Activated CD8-positive, alpha-beta memory T cell treated with anti-CD3 and anti-CD28 coated beads, Interleukin-2, amount 50 U/mL, for 24 hours (primary cell): ENCODE measurements around the gene ABTB2.

ENCODE experiments used
- DNase-seq: peaks from one replicate; pipeline ENCODE4 v3.0.0-alpha.2; 2020; ENCODE audit errors: extremely low read depth

ABTB2 gene

GRCh38 chr11:34360046-34360445 is 2.2 kb upstream of the ABTB2 start:
- DNase-seq, result no peak

DNA sequence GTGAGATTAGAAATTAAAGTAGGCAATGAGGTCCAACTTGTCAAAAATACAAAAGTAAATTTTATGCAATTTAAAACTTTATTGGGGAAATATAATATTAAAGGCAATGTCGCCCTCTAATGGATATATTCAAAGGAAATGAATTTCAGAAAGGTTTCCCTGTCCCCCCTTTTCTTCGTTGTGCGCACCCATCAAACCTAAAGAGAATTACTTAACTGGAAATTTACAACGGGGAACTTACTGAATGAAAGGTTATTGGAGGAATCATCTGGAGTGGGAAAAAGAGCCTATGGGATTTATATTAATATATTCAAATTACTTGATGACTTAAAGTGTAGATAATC is 1.7 kb upstream of the ABTB2 start:
- DNase-seq, result no peak

GRCh38 chr11:34358728-34359547 is 1.1 kb upstream of the ABTB2 start:
- DNase-seq, result peak; percentile 44

- peak; percentile 13 for DNase-seq
Observed at GRCh38 chr11:34358258-34358727, 483 bp upstream of the ABTB2 start.

- no peak for DNase-seq
Observed at GRCh38 chr11:34356913-34357700, 703 bp downstream of the ABTB2 start.

- DNase-seq, result no peak
Observed at GRCh38 chr11:34356576-34356912, 1.3 kb downstream of the ABTB2 start.

- DNase-seq, result no peak
Observed at GRCh38 chr11:34356130-34356529, 1.7 kb downstream of the ABTB2 start.

DNA sequence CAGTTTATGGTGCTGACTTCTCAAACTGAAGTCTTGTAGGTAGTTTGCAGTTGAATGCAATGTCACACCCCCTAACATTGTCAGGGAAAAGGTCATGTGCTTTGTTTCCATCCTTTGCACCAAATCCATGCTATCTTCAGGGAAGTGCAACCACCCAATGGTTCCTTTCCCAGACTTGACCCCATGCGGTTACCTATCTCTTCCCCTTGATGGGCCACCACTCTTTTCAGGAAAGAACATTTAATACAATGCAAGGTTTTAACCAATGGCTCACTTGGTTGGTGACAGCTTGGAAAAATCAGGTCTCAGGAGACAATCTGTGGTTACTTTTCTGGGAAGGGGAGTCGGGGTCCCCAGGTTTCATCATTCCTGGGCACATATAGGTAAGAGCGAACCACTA is 2.1 kb downstream of the ABTB2 start:
- no peak for DNase-seq

- DNase-seq, result no peak
Observed at GRCh38 chr11:34354782-34355181, 3.0 kb downstream of the ABTB2 start.

- no peak for DNase-seq
Observed at GRCh38 chr11:34353881-34354280, 3.9 kb downstream of the ABTB2 start.

- DNase-seq, result no peak
Observed at GRCh38 chr11:34351687-34352469, 5.9 kb downstream of the ABTB2 start.

GRCh38 chr11:34351051-34351450 is 6.8 kb downstream of the ABTB2 start:
- DNase-seq, result no peak

- DNase-seq, result no peak
Observed at GRCh38 chr11:34349882-34350281, 7.9 kb downstream of the ABTB2 start.

- DNase-seq, result no peak
Observed at GRCh38 chr11:34348919-34349318, 8.9 kb downstream of the ABTB2 start.

DNA sequence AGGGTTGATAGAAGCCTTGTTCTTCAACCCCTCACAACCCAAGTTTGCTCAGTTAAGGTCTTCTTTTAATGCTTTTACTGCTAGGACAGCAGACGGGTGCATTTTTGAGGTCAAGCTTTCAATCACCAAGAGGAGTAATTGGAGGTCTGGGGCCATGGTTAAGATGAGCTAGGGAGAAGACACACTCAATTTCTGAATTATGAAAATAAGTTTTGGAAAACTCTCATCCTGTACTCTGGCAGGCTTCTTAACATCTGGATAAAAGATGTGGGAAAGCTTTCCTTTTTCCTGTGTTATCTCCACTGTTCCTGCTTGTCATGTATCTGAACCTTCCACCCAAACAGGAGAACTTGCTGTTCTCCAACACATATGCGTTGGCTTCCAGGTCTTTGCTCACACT is 9.7 kb downstream of the ABTB2 start:
- DNase-seq, result no peak

DNA sequence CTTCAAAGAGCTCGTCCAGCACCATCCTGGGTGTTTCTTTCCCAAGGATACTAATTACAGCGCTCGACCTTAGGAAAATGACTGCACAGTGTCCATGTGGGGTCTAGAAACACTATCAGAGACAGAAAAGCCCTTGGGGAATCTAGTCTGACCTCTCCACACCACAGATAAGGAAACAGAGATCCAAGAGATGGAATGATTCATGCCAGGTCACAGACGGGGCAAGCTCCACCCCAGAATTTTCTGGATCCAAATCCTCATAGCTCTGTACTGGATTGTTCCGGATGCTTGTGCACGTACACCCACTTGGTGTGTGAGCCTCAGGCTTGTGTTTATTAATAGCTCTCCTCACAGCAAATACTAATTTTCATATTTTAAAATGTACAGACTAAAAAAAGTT is 11.3 kb downstream of the ABTB2 start:
- DNase-seq, result no peak

DNA sequence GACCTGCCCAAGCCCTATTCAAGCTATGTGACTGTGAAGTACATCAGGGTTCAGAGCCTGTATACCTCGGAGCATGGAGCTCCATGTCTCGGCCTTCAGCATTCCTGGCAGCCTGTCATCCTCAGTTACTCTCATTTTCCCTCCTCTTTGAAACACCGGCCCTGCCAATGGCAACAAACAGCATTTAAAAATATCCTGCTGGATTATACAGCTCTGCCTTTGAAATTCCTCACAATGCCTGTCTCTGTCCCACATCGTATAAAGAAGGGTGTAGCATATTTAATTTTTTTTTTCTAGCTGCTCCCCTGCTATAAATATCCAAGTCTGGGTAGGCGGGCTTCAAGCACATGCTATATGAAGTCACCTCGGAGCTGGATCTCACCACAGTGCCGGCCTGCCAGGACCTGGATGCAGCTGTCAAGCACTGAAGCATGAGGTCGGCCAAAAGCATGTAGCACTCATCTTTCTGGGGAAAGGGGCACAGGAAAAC is 11.8 kb downstream of the ABTB2 start:
- no peak for DNase-seq

DNA sequence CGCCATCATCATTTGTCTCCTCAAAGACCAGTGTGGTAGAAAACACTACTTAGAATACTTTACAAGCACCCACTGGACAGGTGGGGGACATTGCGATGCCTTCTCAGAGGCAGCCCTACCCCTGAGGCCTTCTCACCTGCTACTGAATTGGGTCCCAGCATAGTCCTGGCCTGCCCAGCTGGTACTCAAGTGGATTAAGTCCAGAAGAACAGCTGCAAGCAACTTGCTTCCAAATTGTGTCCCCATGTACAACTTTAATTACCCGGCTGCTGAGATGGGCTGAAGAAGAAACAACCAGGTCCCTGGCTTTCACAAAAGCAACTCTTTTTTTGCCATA is 12.3 kb downstream of the ABTB2 start:
- no peak for DNase-seq

DNA sequence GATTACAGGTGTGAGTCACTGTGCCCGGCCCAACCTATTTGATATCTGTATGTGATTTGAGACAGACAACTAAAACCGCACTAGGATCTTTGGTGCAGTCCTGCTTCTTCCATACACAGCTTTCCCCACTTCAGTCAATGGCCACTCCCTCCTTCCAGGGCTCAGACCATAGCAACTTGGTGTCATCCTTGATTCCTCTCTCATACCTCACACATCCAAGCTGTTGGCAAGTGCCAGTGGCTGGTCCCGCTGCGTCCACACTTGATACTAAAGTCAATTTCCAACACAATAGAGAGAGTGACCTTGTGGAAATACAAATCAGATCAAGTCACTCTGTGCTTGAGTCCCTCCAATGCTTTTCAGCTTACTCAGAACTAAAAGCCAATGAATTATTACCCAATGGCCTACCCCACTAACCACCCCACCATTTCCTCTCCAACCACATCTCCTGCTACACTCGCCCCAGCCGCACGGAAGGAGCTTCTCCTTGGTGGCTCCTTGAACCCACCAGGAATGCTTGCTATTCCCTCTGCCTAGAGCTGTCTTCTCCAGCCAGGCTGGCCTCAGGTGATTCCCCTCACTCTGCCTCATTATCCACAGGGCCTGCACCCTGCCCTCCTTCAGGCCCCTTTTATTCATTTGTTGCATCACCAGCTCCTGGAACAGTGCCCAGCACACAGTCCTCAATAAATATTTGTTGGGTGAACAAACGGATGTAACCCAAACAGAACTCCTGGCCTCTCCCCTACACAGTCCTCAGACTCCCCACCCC is 12.9 kb downstream of the ABTB2 start:
- no peak for DNase-seq

DNA sequence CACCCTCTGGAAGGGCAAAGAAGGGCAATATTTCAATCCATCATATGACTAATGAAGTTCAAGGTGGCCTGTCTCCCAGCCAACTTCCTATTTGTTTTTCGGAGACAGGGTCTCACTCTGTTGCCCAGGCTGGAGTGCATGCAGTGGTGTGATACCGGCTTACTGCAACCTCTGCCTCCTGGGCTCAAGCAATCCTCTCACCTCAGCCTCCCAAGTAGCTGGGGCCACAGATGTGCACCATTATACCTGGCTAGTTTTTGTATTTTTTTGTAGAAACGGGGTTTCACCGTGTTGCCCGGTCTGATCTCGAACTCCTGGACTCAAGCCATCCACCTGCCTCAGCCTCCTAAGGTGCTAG is 13.4 kb downstream of the ABTB2 start:
- no peak for DNase-seq

GRCh38 chr11:34343686-34344085 is 14.1 kb downstream of the ABTB2 start:
- DNase-seq, result no peak

DNA sequence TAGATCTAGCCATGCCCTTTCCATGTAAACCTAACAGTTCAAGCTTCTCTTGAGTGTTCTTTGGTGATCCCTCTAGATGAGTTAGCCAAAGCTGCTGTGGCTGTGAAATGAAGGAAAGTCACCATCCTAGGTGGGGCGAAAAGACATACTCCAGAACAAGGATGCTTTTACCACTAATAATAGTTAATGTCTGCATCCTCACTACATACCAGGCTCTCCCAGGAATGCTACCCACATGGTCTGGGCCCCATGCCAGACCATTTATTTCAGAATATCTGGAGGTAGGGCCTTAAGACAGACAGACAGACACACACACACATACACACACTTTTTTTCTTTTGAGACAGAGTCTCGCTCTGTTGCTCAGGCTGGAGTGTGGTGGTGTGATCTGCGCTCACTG is 14.7 kb downstream of the ABTB2 start:
- no peak for DNase-seq
